Aorta (tissue), 5 donors: ENCODE data around the gene WASHC1. TPM values are rescaled to one million over a fixed set of nuclear protein-coding genes. Genes with fewer than 3 reads are reported as not detected.
"Not testable (repeated sequence)": the region's sequence is repeated elsewhere in the genome, so short reads cannot be mapped to it uniquely, and the experiment has no call there.

ENCODE experiments used
- ATAC-seq: fragments of 200-7000 bp; cut with Tn5 transposase; one replicate; pipeline ENCODE4 v1.9.1; 2022; ENCODE audit warnings: moderate library complexity; ENCODE audit not compliant: low FRiP score
- DNase-seq, 2 donors: peaks; one replicate each; pipeline ENCODE4 v3.0.0-alpha.2; 2020
- H3K27ac ChIP-seq, 2 donors: one replicate each; pipeline ENCODE4 v1.5.1; 2013; ENCODE audit warnings: low read length in 2 of 2, mild to moderate bottlenecking in 2 of 2, moderate library complexity in 2 of 2, control low read depth in 1 of 2, inconsistent platforms in 1 of 2, low read depth in 1 of 2
- H3K27me3 ChIP-seq, 2 donors: one replicate each; pipeline ENCODE4 v1.6.1; 2013; ENCODE audit warnings: control low read depth in 1 of 2, low read length in 1 of 2, mild to moderate bottlenecking in 1 of 2, moderate library complexity in 1 of 2; ENCODE audit not compliant: insufficient read depth in 2 of 2, control insufficient read depth in 1 of 2
- H3K36me3 ChIP-seq, 2 donors: one replicate each; pipeline ENCODE4 v1.6.1; 2013; ENCODE audit warnings: control low read depth in 1 of 2, low read length in 1 of 2, mild to moderate bottlenecking in 1 of 2; ENCODE audit not compliant: insufficient read depth in 2 of 2, control insufficient read depth in 1 of 2
- H3K4me1 ChIP-seq, 2 donors: one replicate each; pipeline ENCODE4 v1.6.1; 2013; ENCODE audit warnings: low read length in 2 of 2, control low read depth in 1 of 2, mild to moderate bottlenecking in 1 of 2, moderate library complexity in 1 of 2; ENCODE audit not compliant: insufficient read depth in 2 of 2, control insufficient read depth in 1 of 2
- H3K4me3 ChIP-seq, 2 donors: one replicate each; pipeline ENCODE4 v1.5.1; 2013; ENCODE audit warnings: low read length in 2 of 2, control low read depth in 1 of 2, mild to moderate bottlenecking in 1 of 2
- H3K9me3 ChIP-seq: one replicate; pipeline ENCODE4 v1.6.1; 2013; ENCODE audit warnings: mild to moderate bottlenecking, low read length; ENCODE audit not compliant: control insufficient read depth
- WGBS, 2 donors: extraction: QIAGEN DNeasy Blood & Tissue Kit; methylation state at CpG; one replicate each; pipeline ENCODE4 v1.1.7; 2013; 5-methylcytosine and 5-hydroxymethylcytosine counted together
- intact Hi-C, 2 donors: fragments of 100-400 bp; cut with DNase I; formaldehyde crosslinking; loops; one replicate each; pipeline versions ENCODE4 v1.14.2 to v1.15.0; 2022
- polyA plus RNA-seq, 2 donors: library from polyadenylated mRNA; stranded (reverse); fragments of 200-250 nt; gene quantifications; one replicate each; pipeline ENCODE4 v1.2.3, GENCODE V29; 2013
- total RNA-seq, 2 donors: library from RNA; stranded (reverse); fragmentation: NEBNext Ultra II Directional; extraction: Animal tissue kit (Norgen Biotek cat#: 25700); gene quantifications; one replicate each; pipeline ENCODE4 v1.2.1, GENCODE V29; 2021
- donor health status: healthy with polysubstance abuse.
- donor health status: Bipolar disorder and iron deficiency.
- donor health status: DM: no; HTN: no; CAD: no.
- donor health status: DM: no; HTN: no; CAD: no.
- donor health status: DM: yes; HTN: yes; CAD: no.

Gene WASHC1
- total and polyA plus RNA-seq, 4 donors = 7.0 to 95.5 (median 13.4) TPM

DNA sequence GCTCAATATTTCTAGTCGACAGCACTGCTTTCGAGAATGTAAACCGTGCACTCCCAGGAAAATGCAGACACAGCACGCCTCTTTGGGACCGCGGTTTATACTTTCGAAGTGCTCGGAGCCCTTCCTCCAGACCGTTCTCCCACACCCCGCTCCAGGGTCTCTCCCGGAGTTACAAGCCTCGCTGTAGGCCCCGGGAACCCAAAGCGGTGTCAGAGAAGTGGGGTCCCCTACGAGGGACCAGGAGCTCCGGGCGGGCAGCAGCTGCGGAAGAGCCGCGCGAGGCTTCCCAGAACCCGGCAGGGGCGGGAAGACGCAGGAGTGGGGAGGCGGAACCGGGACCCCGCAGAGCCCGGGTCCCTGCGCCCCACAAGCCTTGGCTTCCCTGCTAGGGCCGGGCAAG is 481 bp downstream of the WASHC1 start:
- peak overlapping the region in 1 of 2 donors; percentile 26 for H3K4me3 ChIP-seq
- ATAC-seq, H3K27me3 ChIP-seq, H3K9me3 ChIP-seq, DNase-seq, H3K36me3 ChIP-seq, H3K27ac ChIP-seq, H3K4me1 ChIP-seq, intact Hi-C loops: not testable (repeated sequence)
- WGBS, 2 donors = 0 to 1% methylated on average over 9 to 15 of the region's 30 CpGs

DNA sequence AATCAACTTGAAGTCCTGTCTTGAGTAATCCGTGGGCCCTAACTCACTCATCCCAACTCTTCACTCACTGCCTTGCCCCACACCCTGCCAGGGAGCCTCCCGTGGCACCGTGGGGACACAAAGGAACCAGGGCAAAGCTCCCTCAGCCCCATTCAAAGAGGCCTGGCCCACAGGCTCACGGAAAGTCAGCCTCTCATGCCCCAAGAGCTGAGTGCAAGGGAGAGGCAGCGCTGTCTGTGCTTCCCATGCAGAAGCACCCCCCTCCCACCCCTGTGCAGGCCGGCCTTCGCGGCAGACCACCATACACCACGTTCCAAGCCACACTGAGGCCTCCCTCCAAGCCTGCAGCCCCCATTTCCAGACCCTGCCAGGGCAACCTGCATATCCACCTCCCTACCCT is 7.6 kb downstream of the WASHC1 start:
- H3K27me3 ChIP-seq, H3K36me3 ChIP-seq, ATAC-seq, H3K27ac ChIP-seq, H3K4me3 ChIP-seq, intact Hi-C loops, H3K9me3 ChIP-seq, H3K4me1 ChIP-seq, DNase-seq: not testable (repeated sequence)
- WGBS, 2 donors = 99 to 100% methylated on average over 2 to 3 of the region's 9 CpGs

DNA sequence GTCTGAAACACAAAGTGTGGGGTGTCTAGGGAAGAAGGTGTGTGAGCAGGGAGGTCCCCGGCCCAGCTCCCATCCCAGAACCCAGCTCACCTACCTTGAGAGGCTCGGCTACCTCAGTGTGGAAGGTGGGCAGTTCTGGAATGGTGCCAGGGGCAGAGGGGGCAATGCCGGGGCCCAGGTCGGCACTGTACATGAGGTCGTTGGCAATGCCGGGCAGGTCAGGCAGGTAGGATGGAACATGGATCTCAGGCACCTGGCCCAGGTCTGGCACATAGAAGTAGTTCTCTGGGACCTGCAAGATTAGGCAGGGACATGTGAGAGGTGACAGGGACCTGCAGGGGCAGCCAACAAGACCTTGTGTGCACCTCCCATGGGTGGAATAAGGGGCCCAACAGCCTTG is 12.4 kb downstream of the WASHC1 start:
- H3K36me3 ChIP-seq, ATAC-seq, H3K27ac ChIP-seq, H3K9me3 ChIP-seq, H3K4me3 ChIP-seq, H3K4me1 ChIP-seq, intact Hi-C loops, H3K27me3 ChIP-seq: not testable (repeated sequence)
- peak in 1 of 2 donors; percentile 36 for DNase-seq
- 94% methylated on average over 4 to 5 of the region's 6 CpGs for WGBS, 2 donors

DNA sequence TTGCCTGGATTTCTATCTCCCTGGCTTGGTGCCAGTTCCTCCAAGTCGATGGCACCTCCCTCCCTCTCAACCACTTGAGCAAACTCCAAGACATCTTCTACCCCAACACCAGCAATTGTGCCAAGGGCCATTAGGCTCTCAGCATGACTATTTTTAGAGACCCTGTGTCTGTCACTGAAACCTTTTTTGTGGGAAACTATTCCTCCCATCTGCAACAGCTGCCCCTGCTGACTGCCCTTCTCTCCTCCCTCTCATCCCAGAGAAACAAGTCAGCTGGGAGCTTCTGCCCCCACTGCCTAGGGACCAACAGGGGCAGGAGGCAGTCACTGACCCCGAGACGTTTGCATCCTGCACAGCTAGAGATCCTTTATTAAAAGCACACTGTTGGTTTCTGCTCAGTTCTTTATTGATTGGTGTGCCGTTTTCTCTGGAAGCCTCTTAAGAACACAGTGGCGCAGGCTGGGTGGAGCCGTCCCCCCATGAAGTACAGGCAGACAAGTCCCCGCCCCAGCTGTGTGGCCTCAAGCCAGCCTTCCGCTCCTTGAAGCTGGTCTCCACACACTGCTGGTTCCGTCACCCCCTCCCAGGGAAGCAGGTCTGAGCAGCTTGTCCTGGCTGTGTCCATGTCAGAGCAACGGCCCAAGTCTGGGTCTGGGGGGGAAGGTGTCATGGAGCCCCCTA is 15.0 kb downstream of the WASHC1 start:
- WGBS, 2 donors = 61 to 64% methylated on average over 7 to 9 of the region's 10 CpGs
- intact Hi-C loops, H3K9me3 ChIP-seq, H3K4me1 ChIP-seq, H3K36me3 ChIP-seq, H3K4me3 ChIP-seq, H3K27ac ChIP-seq, ATAC-seq, H3K27me3 ChIP-seq: not testable (repeated sequence)
- peak; percentile 32 to 75 for DNase-seq

DNA sequence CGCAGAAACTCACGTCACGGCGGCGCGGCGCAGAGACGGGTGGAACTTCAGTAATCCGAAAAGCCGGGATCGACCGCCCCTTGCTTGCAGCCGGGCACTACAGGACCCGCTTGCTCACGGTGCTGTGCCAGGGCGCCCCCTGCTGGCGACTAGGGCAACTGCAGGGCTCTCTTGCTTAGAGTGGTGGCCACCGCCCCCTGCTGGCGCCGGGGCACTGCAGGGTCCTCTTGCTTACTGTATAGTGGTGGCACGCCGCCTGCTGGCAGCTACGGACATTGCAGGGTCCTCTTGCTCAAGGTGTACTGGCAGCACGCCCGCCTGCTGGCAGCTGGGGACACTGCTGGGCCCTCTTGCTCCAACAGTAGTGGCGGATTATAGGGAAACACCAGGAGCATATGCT is 18.1 kb downstream of the WASHC1 start:
- WGBS, 2 donors = 42 to 66% methylated on average over 8 to 21 of the region's 26 CpGs
- ATAC-seq, intact Hi-C loops, H3K9me3 ChIP-seq, H3K27me3 ChIP-seq, H3K27ac ChIP-seq, H3K4me1 ChIP-seq, H3K4me3 ChIP-seq, H3K36me3 ChIP-seq: not testable (repeated sequence)
- DNase-seq = peak; percentile 69 to 89

DNA sequence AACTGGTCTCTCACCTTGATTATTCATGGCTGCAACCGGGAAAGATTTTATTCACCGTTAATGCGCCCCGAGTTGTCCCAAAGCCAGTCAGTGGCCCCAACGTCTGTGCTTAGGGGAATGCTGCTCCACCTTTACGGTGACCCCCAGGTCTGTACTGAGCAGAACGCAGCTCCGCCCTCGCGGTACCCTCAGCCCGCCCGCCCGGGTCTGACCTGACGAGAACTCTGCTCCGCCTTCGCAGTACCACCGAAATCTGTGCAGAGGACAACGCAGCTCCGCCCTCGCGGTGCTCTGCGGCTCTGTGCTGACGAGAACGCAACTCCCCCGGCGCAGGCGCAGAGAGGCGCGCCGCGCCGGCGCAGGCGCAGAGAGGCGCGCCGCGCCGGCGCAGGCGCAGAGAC is 18.6 kb downstream of the WASHC1 start:
- WGBS, 2 donors = 72 to 80% methylated on average over 28 to 41 of the region's 41 CpGs
- intact Hi-C loops, H3K4me1 ChIP-seq, H3K9me3 ChIP-seq, H3K4me3 ChIP-seq, ATAC-seq, H3K27ac ChIP-seq, H3K27me3 ChIP-seq, H3K36me3 ChIP-seq: not testable (repeated sequence)
- peak; percentile 47 to 85 for DNase-seq

DNA sequence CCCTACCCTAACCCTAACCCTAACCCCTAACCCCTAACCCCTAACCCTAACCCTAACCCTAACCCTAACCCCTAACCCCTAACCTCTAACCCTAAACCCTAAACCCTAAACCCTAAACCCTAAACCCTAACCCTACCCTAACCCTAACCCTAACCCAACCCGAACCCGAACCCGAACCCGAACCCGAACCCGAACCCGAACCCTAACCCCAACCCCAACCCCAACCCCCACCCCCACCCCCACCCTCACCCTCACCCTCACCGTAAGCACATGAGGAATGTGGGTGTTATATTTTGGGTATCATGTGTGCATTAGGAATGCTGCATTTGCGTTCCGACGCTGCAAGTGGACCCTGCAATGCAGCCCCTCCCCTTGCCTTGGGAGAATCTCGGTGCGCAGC is 19.0 kb downstream of the WASHC1 start:
- DNase-seq, H3K4me1 ChIP-seq, H3K27ac ChIP-seq, H3K4me3 ChIP-seq, H3K9me3 ChIP-seq, H3K27me3 ChIP-seq, intact Hi-C loops, H3K36me3 ChIP-seq, ATAC-seq: not testable (repeated sequence)
- WGBS, 2 donors = 60 to 64% methylated on average over 3 to 11 of the region's 13 CpGs

Other genes with a start within 250 kb of the WASHC1 start
- under 1 TPM in 1 of 2 donors, not detected in 1; 0.27 TPM for gene FOXD4, start 89.0 kb upstream of the WASHC1 start, total RNA-seq
- gene FOXD4, start 89.0 kb upstream of the WASHC1 start, polyA plus RNA-seq = not detected
- gene ZNG1A, start 149.6 kb upstream of the WASHC1 start, total RNA-seq = 10 to 100 TPM; 30.0 to 34.5 TPM
- 10 to 100 TPM; 18.7 to 26.5 TPM for gene ZNG1A, start 149.6 kb upstream of the WASHC1 start, polyA plus RNA-seq
- 10 to 100 TPM; 20.2 to 42.8 TPM for gene DOCK8, start 185.4 kb upstream of the WASHC1 start, total RNA-seq
- gene DOCK8, start 185.4 kb upstream of the WASHC1 start, polyA plus RNA-seq = 1 to 10 TPM; 2.0 to 2.9 TPM